ENCODE data around the gene TRAFD1.
A peak's percentile ranks its signal among the peaks of the same experiment; 100 is the strongest.
"Not testable (repeated sequence)": the region's sequence is repeated elsewhere in the genome, so short reads cannot be mapped to it uniquely, and the experiment has no call there.

Gene TRAFD1, protein sequence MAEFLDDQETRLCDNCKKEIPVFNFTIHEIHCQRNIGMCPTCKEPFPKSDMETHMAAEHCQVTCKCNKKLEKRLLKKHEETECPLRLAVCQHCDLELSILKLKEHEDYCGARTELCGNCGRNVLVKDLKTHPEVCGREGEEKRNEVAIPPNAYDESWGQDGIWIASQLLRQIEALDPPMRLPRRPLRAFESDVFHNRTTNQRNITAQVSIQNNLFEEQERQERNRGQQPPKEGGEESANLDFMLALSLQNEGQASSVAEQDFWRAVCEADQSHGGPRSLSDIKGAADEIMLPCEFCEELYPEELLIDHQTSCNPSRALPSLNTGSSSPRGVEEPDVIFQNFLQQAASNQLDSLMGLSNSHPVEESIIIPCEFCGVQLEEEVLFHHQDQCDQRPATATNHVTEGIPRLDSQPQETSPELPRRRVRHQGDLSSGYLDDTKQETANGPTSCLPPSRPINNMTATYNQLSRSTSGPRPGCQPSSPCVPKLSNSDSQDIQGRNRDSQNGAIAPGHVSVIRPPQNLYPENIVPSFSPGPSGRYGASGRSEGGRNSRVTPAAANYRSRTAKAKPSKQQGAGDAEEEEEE

GRCh38 chr12:112125250-112125999, at the start of gene TRAFD1:
TSS of gene TRAFD1 (plus strand) at chr12:112125560. CDS start at chr12:112130523, 4,963 bp downstream.
- DNase-seq = peak; percentile 97

DNA sequence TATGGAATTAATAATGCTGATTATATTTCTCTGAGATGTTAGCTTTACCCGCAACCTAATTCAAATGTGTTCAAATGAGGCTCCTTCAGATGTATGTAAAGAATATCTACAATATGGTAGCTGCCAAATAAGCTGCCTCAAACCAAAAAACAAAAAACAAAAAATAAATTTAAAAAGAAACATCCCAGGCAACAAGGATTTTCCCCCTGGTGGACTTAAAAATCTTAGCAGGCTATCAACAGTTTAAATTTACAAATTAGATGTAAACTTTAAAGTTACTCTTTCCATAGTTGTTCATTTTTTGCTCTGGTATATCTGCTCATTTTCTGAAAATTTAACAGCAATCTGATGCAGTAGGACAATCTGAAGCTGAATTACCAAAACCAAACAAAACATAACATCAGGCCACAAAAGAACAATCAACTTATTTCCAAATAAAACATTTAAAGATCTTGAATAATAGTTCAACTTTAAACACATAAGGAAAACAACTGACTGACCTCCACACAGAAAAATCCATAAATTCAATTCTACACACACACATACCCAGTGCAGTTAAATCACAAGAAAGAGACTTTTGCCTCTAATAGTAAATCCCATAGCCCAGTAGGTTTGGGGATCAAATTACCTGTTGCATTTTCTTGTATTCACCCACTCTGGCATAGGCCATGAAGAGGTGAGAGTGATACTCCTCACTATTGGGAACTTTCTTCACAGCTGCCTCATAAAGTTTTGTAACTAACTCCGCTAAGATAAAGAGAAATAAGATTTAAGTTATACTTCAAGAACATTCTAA, 38.1 kb upstream of the TRAFD1 start:
- DNase-seq = no peak

DNA sequence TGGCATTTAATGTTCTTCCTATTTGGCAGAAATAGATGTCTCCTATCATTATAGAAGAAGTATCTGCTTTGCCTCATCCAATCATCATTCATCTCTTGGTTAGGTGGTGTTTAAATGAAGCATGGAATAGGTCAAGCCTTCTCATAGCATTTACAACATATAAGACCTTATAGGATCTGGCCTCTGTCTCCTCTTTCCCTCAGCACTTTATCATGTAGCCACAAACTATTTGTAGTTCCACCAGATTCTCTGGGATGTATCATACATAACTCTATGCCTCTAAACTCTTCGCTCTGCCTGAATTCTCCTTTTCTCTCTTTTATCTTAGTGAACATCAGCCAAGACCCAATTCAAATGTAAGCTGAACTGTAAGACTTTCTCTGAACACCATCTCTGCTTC, 37.5 kb upstream of the TRAFD1 start:
- DNase-seq = no peak

- no peak for DNase-seq
Observed at GRCh38 chr12:112091563-112091962, 33.8 kb upstream of the TRAFD1 start.

- DNase-seq = no peak
Observed at GRCh38 chr12:112096070-112096469, 29.3 kb upstream of the TRAFD1 start.

GRCh38 chr12:112096667-112097066, 28.7 kb upstream of the TRAFD1 start:
- DNase-seq = peak; percentile 89

DNA sequence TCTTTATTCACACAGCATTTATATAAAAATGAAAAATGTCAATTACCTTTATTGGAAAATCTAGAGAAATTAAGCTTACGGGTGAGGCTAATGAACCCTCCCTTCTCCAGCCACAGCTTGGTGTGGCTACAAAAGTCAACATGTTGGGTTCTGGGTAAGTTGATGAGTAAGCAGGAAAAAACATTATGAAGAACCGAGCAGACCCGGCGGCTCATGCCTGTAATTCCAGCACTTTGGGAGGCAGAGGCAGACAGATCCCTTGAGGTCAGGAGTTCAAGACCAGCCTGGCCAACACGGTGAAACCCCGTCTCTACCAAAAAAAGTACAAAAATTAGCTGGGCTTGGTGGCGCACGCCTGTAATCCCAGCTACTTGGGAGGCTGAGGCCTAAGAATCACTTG, 27.7 kb upstream of the TRAFD1 start:
- DNase-seq = peak; percentile 36

DNA sequence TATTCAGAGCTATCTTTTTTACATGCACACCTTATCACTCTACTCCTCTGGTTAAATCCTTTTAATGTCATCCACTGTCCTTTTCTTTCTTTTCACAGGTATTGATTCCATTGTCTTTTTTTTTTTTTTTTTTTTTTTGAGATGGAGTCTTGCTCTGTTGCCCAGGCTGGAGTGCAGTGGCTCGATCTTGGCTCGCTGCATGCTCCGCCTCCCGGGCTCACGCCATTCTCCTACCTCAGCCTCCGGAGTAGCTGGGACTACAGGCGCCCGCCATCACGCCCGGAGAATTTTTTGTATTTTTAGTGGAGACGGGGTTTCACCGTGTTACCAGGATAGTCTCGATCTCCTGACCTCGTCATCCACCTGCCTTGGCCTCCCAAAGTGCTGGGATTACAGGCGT, 24.9 kb upstream of the TRAFD1 start:
- DNase-seq = not testable (repeated sequence)

- no peak for DNase-seq
Observed at GRCh38 chr12:112102127-112102526, 23.2 kb upstream of the TRAFD1 start.

DNA sequence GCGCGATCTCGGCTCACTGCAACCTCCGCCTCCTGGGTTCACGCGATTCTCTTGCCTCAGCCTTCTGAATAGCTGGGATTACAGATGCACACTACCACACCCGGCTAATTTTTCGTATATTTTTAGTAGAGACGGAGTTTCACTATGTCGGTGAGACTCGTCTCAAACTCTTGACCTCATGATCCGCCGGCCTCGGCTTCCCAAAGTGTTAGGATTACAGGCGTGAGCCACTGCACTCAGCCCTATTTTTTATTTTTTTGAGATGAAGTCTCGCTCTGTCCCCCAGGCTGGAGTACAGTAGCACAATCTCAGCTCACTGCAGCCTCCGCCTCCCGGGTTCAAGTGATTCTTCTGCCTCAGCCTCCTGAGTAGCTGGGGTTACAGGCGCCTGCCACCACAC, 22.6 kb upstream of the TRAFD1 start:
- DNase-seq = not testable (repeated sequence)

GRCh38 chr12:112103758-112104503, 21.4 kb upstream of the TRAFD1 start:
- no peak for DNase-seq

DNA sequence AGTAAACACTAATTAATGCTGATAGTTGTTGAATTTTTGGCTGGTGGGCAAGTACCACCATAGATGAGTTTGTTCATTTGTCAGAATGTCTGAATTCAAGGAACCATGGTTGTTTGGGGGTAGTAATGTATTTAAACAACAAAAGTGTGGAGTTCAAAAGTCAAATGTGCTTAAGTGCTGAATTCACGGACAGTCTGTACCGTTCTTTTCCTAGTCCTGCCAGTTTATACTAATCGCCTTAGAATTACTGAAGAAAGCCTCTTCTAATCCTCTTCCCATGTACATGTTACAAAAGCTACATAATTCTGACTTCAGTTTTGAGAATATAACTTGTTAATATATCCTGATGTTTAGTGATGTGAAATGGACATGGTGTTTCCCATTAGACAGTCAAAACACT, 19.5 kb upstream of the TRAFD1 start:
- no peak for DNase-seq

DNA sequence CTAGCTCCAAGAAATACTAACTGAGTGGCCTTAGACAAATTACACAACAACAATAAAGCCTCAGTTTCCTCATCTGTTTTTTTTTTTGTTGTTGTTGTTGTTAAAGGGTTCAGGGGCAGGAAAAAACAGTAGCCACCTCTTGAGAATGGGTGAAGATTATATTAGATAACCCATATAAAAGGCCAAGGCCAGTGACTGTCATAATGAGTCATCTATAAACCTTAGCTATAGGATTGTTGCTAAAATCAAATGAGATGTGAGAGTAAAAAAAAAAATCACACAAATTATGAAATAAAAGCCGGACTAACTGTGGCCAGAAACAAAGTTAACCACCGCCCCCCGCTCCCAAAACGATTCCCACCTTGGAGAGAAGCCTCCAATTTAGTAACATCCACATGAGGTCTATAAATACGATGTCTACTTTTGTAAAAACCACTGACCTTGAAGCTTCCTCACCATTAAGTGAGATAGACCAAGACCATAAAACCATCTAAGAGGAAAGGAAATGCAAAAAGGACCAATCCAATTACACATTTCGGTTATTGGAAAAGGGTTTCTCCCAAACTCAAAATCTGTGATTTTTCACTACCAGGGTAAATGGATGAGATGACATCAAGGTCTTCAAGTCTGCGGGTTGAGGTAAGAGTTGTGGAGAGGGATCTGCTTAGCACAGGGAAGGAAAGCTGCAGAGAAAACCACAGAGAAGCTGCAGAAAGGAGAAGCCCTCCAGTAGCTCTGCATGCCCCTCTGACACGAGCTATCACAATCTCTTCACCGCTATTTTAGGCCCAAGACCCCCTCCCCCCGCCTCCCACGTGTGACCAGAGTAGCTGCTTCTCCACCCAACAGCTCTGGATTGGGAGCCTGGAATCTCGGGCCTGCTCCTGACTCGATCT, 17.8 kb upstream of the TRAFD1 start:
- DNase-seq = no peak

DNA sequence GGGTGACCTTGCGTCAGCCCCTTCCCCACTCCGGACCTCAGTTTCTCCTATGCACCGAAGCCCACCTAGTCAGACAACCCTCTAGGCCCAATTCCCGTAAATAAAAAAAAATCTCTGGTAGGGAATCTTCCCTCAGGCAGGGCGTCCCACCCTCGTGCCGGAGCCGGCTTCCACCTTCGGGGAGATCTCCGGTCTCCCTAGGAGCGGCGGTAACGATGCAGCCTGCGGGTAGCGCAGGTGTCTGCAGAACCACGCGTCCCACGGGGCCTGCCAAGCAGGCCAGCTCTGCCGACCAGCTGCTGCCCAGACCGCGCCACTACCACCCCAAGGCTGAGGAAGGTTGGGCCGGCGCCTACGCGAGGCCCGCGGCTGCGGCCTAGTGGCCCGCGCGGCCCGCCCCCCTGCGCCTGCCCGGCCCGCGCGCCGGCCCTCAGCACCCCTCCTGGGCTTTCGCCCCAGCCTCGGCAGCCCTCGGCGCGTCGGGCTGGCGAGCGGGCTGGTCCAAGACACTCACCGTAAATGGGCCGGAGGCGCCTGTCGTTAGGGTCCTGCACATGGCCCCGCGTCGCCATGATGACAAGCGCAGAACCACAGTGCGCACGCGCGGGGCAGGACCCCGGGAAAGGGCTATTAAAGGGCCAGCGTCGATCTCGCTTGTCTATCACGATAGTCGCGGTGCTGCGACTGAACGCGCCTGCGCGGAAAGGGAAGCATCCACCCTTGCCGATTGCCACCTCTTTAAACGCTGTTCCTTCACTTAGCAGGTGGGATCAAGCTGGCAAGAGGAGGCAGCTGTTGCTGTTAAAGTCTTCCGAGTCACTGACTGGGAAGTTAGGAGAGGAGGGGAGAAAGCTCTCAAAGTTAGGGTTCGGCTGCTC, 16.9 kb upstream of the TRAFD1 start, which contains the start of gene NAA25:
NAA25 (minus strand) TSS at position 582 of the 878 bp plus-strand sequence; CDS start at position 572, 10 bp downstream.
- peak; percentile 82 for DNase-seq

- not testable (repeated sequence) for DNase-seq
Observed at GRCh38 chr12:112110787-112111662, 14.3 kb upstream of the TRAFD1 start.

DNA sequence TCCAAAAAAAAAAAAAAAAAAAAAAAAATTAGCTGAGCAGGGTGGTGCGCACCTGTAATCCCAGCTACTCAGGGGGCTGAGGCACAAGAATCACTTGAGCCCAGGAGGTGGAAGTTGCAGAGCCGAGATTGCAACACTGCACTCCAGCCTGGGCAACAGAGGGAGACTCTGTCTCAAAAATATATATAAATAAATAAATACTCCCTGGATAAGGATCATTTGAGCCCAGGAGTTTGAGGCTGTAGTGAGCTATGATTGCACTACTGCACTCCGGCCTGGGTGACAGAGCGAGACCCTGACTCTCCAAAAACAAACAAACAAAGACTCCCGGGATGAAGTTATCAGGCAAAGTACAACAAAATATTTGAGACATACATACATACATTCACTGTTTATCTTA, 13.4 kb upstream of the TRAFD1 start:
- DNase-seq = no peak

GRCh38 chr12:112112409-112113133, 12.8 kb upstream of the TRAFD1 start:
- no peak for DNase-seq

Measured in HCEC 1CT (cell line).